Measurements from ENCODE around the gene RAPGEF4. TPM values are rescaled to one million over a fixed set of nuclear protein-coding genes. Genes with fewer than 3 reads are reported as not detected.

Gene RAPGEF4
- polyA plus RNA-seq, 1 donor = 9.4 TPM

- Histone ChIP-seq H3K27me3 (ENCODE audit: control insufficient read depth, insufficient read depth, low read length) (no peaks in the 10 kb centered on the region), H3K4me1 (ENCODE audit: control insufficient read depth, insufficient read depth, low read length) (no peaks in the 10 kb centered on the region), H3K36me3 (ENCODE audit: control insufficient read depth, insufficient read depth, low read length) (no peaks in the 10 kb centered on the region), H3K27ac (ENCODE audit: low read length) (no peak overlapping the region), H3K9me3 (ENCODE audit: control insufficient read depth, low read depth, low read length) (peaks cover under 1% of the 10 kb centered on the region), H3K4me3 (ENCODE audit: low read length) (no peak overlapping the region)
- 86% methylated on average over 2 of the region's 2 CpGs for WGBS (ENCODE audit: insufficient coverage, low lambda C conversion rate)
- DNase-seq = no peak
Measured at GRCh38 chr2:172708247-172708646, 27.4 kb upstream of the RAPGEF4 start.

GRCh38 chr2:172709566-172710291 lies 25.9 kb upstream of the RAPGEF4 start:
- no peak overlapping the region for H3K4me3 ChIP-seq (ENCODE audit: low read length)
- H3K4me1 ChIP-seq (ENCODE audit: control insufficient read depth, insufficient read depth, low read length) = no peaks in the 10 kb centered on the region
- no peaks in the 10 kb centered on the region for H3K36me3 ChIP-seq (ENCODE audit: control insufficient read depth, insufficient read depth, low read length)
- H3K27ac ChIP-seq (ENCODE audit: low read length) = no peak overlapping the region
- H3K9me3 ChIP-seq (ENCODE audit: control insufficient read depth, low read depth, low read length) = peaks cover 2% of the 10 kb centered on the region
- no peaks in the 10 kb centered on the region for H3K27me3 ChIP-seq (ENCODE audit: control insufficient read depth, insufficient read depth, low read length)
- DNase-seq = no peak
- WGBS (ENCODE audit: insufficient coverage, low lambda C conversion rate) = 88% methylated on average over 5 of the region's 11 CpGs

GRCh38 chr2:172710584-172711047 lies 25.0 kb upstream of the RAPGEF4 start:
- DNase-seq = peak in 1 of 2 donors; percentile 41
- WGBS (ENCODE audit: insufficient coverage, low lambda C conversion rate) = 100% methylated on average over 1 of the region's 2 CpGs
- H3K4me1 ChIP-seq (ENCODE audit: control insufficient read depth, insufficient read depth, low read length) = no peaks in the 10 kb centered on the region
- no peak overlapping the region for H3K4me3 ChIP-seq (ENCODE audit: low read length)
- no peak overlapping the region for H3K27ac ChIP-seq (ENCODE audit: low read length)
- H3K27me3 ChIP-seq (ENCODE audit: control insufficient read depth, insufficient read depth, low read length) = no peaks in the 10 kb centered on the region
- H3K36me3 ChIP-seq (ENCODE audit: control insufficient read depth, insufficient read depth, low read length) = no peaks in the 10 kb centered on the region
- peaks cover 2% of the 10 kb centered on the region for H3K9me3 ChIP-seq (ENCODE audit: control insufficient read depth, low read depth, low read length)

GRCh38 chr2:172711110-172711509 lies 24.5 kb upstream of the RAPGEF4 start:
- H3K4me3 ChIP-seq (ENCODE audit: low read length) = no peak overlapping the region
- DNase-seq = no peak
- no CpG with 5 or more reads among the region's 1 CpG for WGBS (ENCODE audit: insufficient coverage, low lambda C conversion rate)

GRCh38 chr2:172712251-172712650 lies 23.4 kb upstream of the RAPGEF4 start:
- H3K27me3 ChIP-seq (ENCODE audit: control insufficient read depth, insufficient read depth, low read length) = no peaks in the 10 kb centered on the region
- H3K9me3 ChIP-seq (ENCODE audit: control insufficient read depth, low read depth, low read length) = peaks cover 2% of the 10 kb centered on the region
- H3K36me3 ChIP-seq (ENCODE audit: control insufficient read depth, insufficient read depth, low read length) = no peaks in the 10 kb centered on the region
- DNase-seq = no peak
- no peaks in the 10 kb centered on the region for H3K4me1 ChIP-seq (ENCODE audit: control insufficient read depth, insufficient read depth, low read length)
- no peak overlapping the region for H3K27ac ChIP-seq (ENCODE audit: low read length)
- no CpG with 5 or more reads among the region's 13 CpGs for WGBS (ENCODE audit: insufficient coverage, low lambda C conversion rate)
- no peak overlapping the region for H3K4me3 ChIP-seq (ENCODE audit: low read length)

More at GRCh38 chr2:172711110-172711509, 24.5 kb upstream of the RAPGEF4 start:
- Histone ChIP-seq H3K27ac (ENCODE audit: low read length) (no peak overlapping the region), H3K27me3 (ENCODE audit: control insufficient read depth, insufficient read depth, low read length) (no peaks in the 10 kb centered on the region), H3K36me3 (ENCODE audit: control insufficient read depth, insufficient read depth, low read length) (no peaks in the 10 kb centered on the region), H3K4me1 (ENCODE audit: control insufficient read depth, insufficient read depth, low read length) (no peaks in the 10 kb centered on the region), H3K9me3 (ENCODE audit: control insufficient read depth, low read depth, low read length) (peaks cover 2% of the 10 kb centered on the region)

- H3K4me1 ChIP-seq (ENCODE audit: control insufficient read depth, insufficient read depth, low read length) = no peaks in the 10 kb centered on the region
- peaks cover 2% of the 10 kb centered on the region for H3K9me3 ChIP-seq (ENCODE audit: control insufficient read depth, low read depth, low read length)
- no peak for DNase-seq
- no CpG with 5 or more reads among the region's 16 CpGs for WGBS (ENCODE audit: insufficient coverage, low lambda C conversion rate)
- no peaks in the 10 kb centered on the region for H3K27me3 ChIP-seq (ENCODE audit: control insufficient read depth, insufficient read depth, low read length)
- H3K27ac ChIP-seq (ENCODE audit: low read length) = no peak overlapping the region
- H3K36me3 ChIP-seq (ENCODE audit: control insufficient read depth, insufficient read depth, low read length) = no peaks in the 10 kb centered on the region
- no peak overlapping the region for H3K4me3 ChIP-seq (ENCODE audit: low read length)
Measured at GRCh38 chr2:172713365-172713875, 22.2 kb upstream of the RAPGEF4 start.

GRCh38 chr2:172722481-172722880 lies 13.2 kb upstream of the RAPGEF4 start:
- Histone ChIP-seq H3K27me3 (ENCODE audit: control insufficient read depth, insufficient read depth, low read length) (no peaks in the 10 kb centered on the region), H3K4me3 (ENCODE audit: low read length) (no peak overlapping the region), H3K4me1 (ENCODE audit: control insufficient read depth, insufficient read depth, low read length) (peaks cover 15% of the 10 kb centered on the region), H3K36me3 (ENCODE audit: control insufficient read depth, insufficient read depth, low read length) (no peaks in the 10 kb centered on the region), H3K27ac (ENCODE audit: low read length) (no peak overlapping the region), H3K9me3 (ENCODE audit: control insufficient read depth, low read depth, low read length) (no peaks in the 10 kb centered on the region)
- no CpG with 5 or more reads among the region's 2 CpGs for WGBS (ENCODE audit: insufficient coverage, low lambda C conversion rate)
- DNase-seq = no peak

- DNase-seq = no peak
- Histone ChIP-seq H3K4me1 (ENCODE audit: control insufficient read depth, insufficient read depth, low read length) (peaks cover 15% of the 10 kb centered on the region), H3K27me3 (ENCODE audit: control insufficient read depth, insufficient read depth, low read length) (no peaks in the 10 kb centered on the region), H3K9me3 (ENCODE audit: control insufficient read depth, low read depth, low read length) (no peaks in the 10 kb centered on the region), H3K27ac (ENCODE audit: low read length) (no peak overlapping the region), H3K4me3 (ENCODE audit: low read length) (no peak overlapping the region), H3K36me3 (ENCODE audit: control insufficient read depth, insufficient read depth, low read length) (no peaks in the 10 kb centered on the region)
Measured at GRCh38 chr2:172723286-172723685, 12.4 kb upstream of the RAPGEF4 start.

GRCh38 chr2:172724724-172725123 lies 10.9 kb upstream of the RAPGEF4 start:
- 100% methylated on average over 3 of the region's 4 CpGs for WGBS (ENCODE audit: insufficient coverage, low lambda C conversion rate)
- Histone ChIP-seq H3K4me3 (ENCODE audit: low read length) (no peak overlapping the region), H3K27ac (ENCODE audit: low read length) (no peak overlapping the region), H3K4me1 (ENCODE audit: control insufficient read depth, insufficient read depth, low read length) (peaks cover 15% of the 10 kb centered on the region), H3K27me3 (ENCODE audit: control insufficient read depth, insufficient read depth, low read length) (no peaks in the 10 kb centered on the region), H3K36me3 (ENCODE audit: control insufficient read depth, insufficient read depth, low read length) (no peaks in the 10 kb centered on the region), H3K9me3 (ENCODE audit: control insufficient read depth, low read depth, low read length) (no peaks in the 10 kb centered on the region)
- no peak for DNase-seq

- Histone ChIP-seq H3K27me3 (ENCODE audit: control insufficient read depth, insufficient read depth, low read length) (no peaks in the 10 kb centered on the region), H3K4me3 (ENCODE audit: low read length) (no peak overlapping the region), H3K36me3 (ENCODE audit: control insufficient read depth, insufficient read depth, low read length) (no peaks in the 10 kb centered on the region), H3K4me1 (ENCODE audit: control insufficient read depth, insufficient read depth, low read length) (peaks cover 15% of the 10 kb centered on the region), H3K9me3 (ENCODE audit: control insufficient read depth, low read depth, low read length) (no peaks in the 10 kb centered on the region), H3K27ac (ENCODE audit: low read length) (peak overlapping the region; percentile 61)
- WGBS (ENCODE audit: insufficient coverage, low lambda C conversion rate) = no CpG with 5 or more reads among the region's 2 CpGs
- DNase-seq = no peak
Measured at GRCh38 chr2:172725284-172725683, 10.4 kb upstream of the RAPGEF4 start.

- Histone ChIP-seq H3K4me1 (ENCODE audit: control insufficient read depth, insufficient read depth, low read length) (peaks cover 15% of the 10 kb centered on the region), H3K27ac (ENCODE audit: low read length) (peak overlapping the region; percentile 61), H3K4me3 (ENCODE audit: low read length) (no peak overlapping the region), H3K9me3 (ENCODE audit: control insufficient read depth, low read depth, low read length) (no peaks in the 10 kb centered on the region), H3K27me3 (ENCODE audit: control insufficient read depth, insufficient read depth, low read length) (no peaks in the 10 kb centered on the region), H3K36me3 (ENCODE audit: control insufficient read depth, insufficient read depth, low read length) (no peaks in the 10 kb centered on the region)
- no CpG with 5 or more reads among the region's 3 CpGs for WGBS (ENCODE audit: insufficient coverage, low lambda C conversion rate)
- peak; percentile 17 to 68 for DNase-seq
Measured at GRCh38 chr2:172725746-172726145, 9.9 kb upstream of the RAPGEF4 start.
